ENCODE measurements around the gene POMT1.

The POMT1 gene

GRCh38 chr9:131475956-131476776 lies 26.6 kb upstream of the POMT1 start:
- TF ChIP-seq CTCF (IDR thresholded peaks at IDR 0.05; ENCODE audit: low read depth, low read length, missing control alignments) = peak; percentile 47
- in situ Hi-C loops (cut with HindIII; ENCODE audit: low sequenced_read_pairs) = no loop called here
- no peak overlapping the region for H3K4me3 ChIP-seq (ENCODE audit: low read depth, low read length)
- no peak for DNase-seq (ENCODE audit: low read depth)

DNA sequence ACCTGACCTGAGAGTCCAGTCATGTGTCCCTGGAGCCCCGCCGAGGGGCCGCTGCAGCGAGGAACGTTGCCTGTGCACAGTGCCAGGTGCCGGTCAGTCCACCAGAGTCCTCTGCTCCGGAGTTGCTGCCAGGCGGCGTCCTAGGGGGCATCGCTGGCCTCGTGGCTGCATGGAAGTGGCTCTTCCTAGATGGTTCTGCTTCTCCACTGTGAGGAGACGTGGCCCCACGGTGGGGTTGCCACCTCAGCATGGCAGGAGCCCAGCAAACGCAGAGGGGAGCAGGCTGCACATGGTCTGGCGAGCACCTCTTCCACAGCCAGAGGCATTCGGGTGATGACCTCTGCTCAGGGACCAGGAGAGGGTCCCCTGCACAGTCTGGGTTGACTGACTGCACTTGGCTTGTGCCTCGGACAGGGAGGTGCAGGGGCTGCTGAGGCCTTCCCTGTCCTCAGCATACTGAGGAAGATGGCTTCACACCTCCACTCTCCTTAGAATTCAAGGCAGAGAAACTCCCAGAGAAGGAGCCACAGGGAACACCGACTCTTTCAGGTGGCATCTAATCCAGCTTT lies 25.9 kb upstream of the POMT1 start:
- no peak for TF ChIP-seq CTCF (IDR thresholded peaks at IDR 0.05; ENCODE audit: low read depth, low read length, missing control alignments)
- no peak for DNase-seq (ENCODE audit: low read depth)
- in situ Hi-C loops (cut with HindIII; ENCODE audit: low sequenced_read_pairs) = no loop called here
- H3K4me3 ChIP-seq (ENCODE audit: low read depth, low read length) = no peak overlapping the region

GRCh38 chr9:131477367-131477766 lies 25.4 kb upstream of the POMT1 start:
- no peak overlapping the region for H3K4me3 ChIP-seq (ENCODE audit: low read depth, low read length)
- no peak for DNase-seq (ENCODE audit: low read depth)
- no peak for TF ChIP-seq CTCF (IDR thresholded peaks at IDR 0.05; ENCODE audit: low read depth, low read length, missing control alignments)
- in situ Hi-C loops (cut with HindIII; ENCODE audit: low sequenced_read_pairs) = no loop called here

- no peak for TF ChIP-seq CTCF (IDR thresholded peaks at IDR 0.05; ENCODE audit: low read depth, low read length, missing control alignments)
- in situ Hi-C loops (cut with HindIII; ENCODE audit: low sequenced_read_pairs) = no loop called here
- no peak for DNase-seq (ENCODE audit: low read depth)
- H3K4me3 ChIP-seq (ENCODE audit: low read depth, low read length) = no peak overlapping the region
Measured at GRCh38 chr9:131477816-131478419, 24.8 kb upstream of the POMT1 start.

GRCh38 chr9:131478421-131478868 lies 24.3 kb upstream of the POMT1 start:
- in situ Hi-C loops (cut with HindIII; ENCODE audit: low sequenced_read_pairs) = no loop called here
- no peak overlapping the region for H3K4me3 ChIP-seq (ENCODE audit: low read depth, low read length)
- no peak for DNase-seq (ENCODE audit: low read depth)
- TF ChIP-seq CTCF (IDR thresholded peaks at IDR 0.05; ENCODE audit: low read depth, low read length, missing control alignments) = peak; percentile 51

DNA sequence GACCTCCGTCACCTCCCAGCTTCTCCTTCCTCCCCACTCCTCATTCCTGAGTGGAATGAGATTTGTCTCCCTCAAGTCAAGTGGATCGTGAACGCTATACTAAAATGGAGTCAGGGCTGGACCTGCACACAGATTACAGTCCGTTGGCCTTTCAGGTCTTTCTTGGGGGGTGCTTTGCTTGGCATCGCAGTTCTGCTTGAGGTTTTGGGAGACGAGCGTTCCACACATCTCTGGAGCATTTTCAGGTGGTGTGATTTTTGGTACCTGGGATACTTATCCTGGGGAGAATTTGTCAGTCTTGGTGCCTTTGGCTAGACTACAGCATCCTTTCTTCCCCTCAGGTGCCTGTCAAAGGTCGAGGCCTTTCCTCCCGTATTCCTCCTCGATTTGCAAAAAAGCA lies 23.8 kb upstream of the POMT1 start:
- no peak overlapping the region for H3K4me3 ChIP-seq (ENCODE audit: low read depth, low read length)
- no peak for DNase-seq (ENCODE audit: low read depth)
- TF ChIP-seq CTCF (IDR thresholded peaks at IDR 0.05; ENCODE audit: low read depth, low read length, missing control alignments) = no peak
- in situ Hi-C loops (cut with HindIII; ENCODE audit: low sequenced_read_pairs) = no loop called here
